GM18502 (cell line): ENCODE measurements around the gene TTLL8.
"Not testable (repeated sequence)": the region's sequence is repeated elsewhere in the genome, so short reads cannot be mapped to it uniquely, and the experiment has no call there.

ENCODE experiments used
- ATAC-seq: cut with Tn5 transposase; IDR thresholded peaks from one replicate; pipeline ENCODE4 v1.9.1; 2021; ENCODE audit warnings: mild to moderate bottlenecking; ENCODE audit not compliant: unreplicated experiment, poor library complexity

The TTLL8 gene

DNA sequence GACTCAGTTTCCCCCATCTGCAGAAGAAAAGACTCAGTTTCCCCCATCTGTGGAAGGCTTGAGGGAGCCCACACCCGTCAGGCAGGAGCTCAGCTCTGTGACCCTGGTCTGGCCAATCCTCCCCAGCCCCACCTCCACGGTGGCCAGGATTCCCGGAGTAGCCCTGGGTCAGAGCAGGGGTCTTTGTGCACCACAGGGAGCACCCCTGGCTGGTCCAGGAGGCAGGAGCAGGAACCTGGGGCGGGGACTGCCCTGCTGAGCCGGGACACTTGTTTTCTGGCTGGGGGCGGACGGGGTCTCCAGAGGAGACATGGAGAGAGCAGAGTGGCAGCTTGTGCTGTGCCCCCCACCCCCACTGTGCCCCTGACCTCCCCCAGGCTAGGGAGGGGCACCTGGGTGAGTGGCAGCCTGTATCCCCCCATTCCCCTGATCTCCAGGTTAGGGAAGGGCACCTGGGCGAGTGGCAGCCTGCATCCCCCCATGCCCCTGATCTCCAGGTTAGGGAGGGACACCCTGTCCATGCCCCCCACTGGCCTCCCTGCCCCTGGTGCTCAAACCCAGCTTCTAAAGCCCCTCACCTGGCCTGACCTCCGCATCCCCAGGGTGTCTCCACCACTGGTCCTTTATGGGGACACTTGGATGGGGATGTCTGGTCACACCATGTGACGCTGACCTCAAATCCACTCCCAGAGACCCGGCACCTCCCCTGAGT is 64.3 kb downstream of the TTLL8 start:
- ATAC-seq = no peak

DNA sequence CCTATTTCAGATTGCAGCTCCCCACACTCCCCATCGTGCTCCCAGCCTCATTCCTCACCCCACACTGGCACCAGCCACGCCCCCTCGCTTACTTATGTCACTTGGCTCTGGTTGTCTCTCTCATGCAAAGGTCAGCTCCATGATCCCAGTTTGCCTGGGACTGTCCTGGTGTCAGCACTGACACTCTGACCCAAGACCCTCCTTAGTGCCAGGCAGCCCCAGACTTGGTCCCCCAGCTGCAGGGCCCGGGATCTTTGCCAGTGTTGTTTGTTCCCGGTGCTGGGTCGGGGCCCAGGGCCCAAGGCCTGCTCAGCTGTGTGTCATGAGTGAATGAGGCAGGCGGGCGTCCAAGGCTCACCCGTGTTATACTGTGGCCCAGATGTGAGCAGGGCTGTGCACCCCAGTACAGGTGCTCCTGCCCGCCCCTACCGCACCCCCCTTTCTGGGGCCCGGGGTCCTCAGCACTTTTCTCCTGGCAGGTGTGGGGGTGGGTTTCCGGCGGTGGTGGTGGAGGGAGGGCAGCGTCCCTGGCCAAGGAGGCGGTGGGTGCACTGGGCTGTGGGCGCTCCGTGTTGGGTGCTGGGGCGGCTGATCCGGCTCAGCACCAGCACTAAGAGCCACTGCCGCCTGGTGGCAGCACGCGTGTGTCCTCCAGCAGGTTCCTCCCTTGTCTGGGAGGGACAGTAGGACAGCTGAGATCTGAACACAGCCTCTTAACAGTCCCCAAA is 65.0 kb downstream of the TTLL8 start:
- ATAC-seq = no peak

DNA sequence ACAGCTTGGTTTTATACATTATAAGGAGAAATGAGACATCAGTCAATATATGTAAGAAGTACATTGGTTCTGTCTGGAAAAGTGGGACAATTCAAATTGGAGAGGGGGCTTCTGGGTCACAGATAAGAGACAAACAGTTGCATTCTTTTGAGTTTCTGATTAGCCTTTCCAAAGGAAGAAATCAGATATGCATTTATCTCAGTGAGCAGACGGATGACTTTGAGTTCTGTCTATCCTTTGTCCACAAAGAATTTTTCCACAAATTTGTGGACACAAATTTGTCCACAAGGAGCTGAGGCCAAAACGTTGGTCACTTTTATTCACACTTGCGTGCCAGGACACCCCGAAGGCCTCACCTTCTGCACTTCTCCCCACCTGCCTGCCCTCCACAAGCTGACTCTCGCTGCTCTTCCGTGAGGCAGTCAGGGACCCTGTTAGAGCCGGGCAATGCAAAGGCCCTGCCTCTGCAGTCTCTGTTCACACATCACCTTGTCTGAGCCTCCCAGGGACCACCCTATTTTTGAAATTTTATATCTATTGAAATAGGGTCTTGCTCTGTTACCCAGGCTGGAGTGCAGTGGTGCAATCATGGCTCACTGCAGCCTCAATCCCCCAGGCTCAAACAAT is 66.1 kb downstream of the TTLL8 start:
- no peak for ATAC-seq

DNA sequence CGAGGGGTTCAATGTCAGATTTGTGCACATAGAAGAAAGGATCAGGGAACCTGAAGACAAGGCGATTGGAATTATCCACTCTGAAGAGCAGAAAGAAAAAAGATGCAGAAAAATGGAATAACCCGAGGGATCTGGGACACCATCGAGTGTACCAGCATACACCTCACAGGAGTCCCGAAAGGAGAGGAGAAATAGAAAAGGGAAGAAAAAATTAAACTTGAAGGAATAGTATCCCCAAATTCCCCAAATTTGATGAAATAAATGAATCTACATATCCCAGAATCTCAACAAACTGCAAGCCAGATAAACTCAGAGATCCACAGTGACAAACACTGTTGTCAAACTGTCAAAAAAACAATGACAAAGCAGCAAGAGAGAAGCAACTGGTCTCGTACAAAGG is 66.9 kb downstream of the TTLL8 start:
- ATAC-seq = no peak

DNA sequence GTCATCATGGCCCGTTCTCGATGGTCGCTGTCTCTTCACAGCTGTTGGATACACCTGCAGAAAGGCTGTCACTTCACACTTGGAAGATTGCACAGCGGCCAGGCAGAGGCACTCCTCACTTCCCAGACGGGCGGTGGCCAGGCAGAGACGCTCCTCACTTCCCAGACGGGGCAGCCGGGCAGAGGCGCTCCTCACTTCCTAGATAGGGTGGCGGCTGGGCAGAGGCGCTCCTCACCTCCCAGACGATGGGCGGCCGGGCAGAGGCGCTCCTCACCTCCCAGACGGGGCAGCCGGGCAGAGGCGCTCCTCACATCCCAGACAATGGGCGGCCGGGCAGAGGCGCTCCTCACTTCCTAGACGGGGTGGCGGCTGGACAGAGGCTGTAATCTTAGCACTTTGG is 68.3 kb downstream of the TTLL8 start:
- not testable (repeated sequence) for ATAC-seq

DNA sequence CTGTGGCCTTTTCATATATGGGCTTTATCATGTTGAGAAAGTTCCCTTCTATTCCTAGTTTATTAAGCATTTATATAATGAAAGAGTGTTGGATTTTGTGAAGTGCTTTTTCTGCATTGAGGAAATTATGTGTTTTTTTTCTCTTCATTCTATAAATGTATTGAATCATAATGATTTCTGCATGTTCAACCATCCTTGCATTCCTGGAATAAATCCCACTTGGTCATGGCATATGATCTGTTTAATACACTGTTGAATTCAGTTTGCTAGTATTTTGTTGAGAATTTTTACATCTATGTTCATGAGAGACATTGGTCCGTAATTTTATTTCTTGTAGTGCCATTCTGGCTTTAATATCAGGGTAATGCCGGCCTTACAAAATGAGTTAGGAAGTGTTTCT is 71.8 kb downstream of the TTLL8 start:
- ATAC-seq = no peak

DNA sequence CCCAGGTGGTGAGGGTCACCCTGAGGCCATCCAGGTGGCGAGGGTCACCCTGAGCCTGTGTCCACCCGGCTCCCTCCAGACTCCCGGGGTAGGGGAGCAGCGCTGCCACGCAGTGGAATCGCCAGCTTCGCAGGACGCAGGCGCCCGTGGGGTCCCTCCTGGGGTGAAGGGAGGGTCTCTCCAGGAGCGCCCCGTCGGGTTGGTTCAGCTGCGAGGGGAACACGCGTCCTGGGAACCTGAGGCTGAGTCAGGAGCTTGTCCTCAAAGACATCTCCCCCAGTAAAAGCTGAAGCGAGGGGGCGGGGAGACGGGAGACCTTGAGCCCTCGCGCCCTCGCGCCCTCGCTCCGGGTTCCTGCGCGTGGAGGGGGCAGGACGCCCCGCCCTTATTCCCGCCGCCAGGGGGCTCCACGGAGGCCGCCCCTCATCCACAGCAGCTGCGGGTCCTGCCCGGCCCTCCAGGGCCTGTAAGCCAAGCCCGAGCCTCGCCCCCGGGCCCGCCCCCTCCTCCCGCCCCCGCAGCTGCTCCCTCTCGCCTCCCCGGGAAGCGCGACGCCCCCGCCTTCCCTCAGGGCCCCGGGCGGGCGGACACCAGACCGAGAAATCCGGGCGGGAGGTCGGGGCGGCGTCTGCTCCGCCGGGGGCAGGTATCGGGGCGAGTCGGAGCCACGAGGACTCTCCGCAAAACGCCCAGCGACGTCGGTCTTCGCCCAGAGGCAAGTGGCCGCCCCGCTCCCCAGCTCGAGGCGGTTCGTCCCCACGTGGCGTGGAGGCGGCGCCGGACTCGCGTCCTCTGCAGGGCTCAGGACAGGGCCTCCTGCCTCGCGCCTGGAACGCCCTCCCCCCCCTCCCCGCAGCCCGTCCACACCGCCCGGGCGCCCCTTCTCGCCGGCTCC is 74.7 kb downstream of the TTLL8 start:
- ATAC-seq = no peak

DNA sequence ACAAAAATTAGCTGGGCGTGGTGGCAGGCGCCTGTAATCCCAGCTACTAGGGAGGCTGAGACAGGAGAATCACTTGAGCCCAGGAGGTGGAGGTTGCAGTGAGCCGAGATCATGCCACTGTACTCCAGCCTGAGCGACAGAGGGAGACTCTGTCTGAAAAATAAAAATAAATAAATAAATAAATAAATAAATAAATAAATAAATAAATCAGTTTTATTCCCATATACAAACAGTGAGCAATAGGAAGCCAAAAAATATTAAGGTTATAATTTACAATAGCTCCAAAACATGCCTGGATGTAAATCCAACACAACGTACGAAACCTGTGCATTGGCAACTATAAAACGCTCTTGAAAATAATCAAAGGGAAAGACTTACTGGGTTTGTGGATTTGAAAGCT is 76.3 kb downstream of the TTLL8 start:
- ATAC-seq = not testable (repeated sequence)

DNA sequence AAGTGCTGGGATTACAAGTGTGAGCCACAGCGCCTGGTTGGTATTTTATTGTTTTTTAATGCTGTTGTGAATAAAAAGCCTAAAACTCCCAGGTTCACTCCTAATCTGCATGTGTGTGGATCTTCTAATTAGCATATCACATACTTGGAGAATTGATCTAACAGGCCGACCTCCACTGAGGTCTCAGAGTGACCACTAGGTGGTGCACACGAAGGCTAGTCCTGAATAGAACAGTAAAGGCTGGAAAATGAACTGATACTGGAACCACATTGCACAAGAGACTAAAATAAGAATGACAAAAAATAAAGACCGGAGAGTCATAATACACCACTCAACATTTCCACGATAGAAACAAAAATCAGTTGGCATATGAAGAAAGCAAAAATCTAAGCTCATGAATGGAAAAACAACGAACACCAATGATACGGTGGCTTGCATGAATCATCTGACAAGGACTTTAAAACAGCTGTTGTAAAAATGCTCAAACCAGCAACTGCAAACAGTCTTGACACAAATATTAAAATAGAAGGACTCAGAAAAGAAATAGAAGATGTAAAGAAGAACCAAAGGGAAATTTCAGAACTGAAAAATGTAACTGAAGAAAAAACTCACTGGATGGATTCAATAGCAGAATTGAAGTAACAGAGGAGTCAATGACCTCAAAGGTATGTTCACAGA is 78.4 kb downstream of the TTLL8 start:
- ATAC-seq = no peak

DNA sequence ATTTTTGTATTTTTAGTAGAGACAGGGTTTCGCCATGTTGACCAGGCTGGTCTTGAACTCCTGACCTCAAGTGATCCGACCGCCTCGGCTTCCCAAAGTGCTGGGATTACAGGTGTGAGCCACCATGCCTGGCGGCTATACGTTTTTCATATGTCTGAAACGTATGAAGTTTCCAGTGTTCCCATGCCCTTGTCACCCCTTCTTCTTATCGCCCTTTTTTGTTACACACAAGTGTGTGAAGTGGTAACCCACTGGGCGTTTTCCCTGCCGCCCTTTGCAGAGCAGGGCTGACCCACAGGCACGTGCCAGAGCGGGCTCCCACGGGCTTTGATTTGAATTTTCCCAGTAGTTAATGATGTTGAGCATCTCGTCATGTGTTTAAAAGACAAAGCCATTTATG is 80.5 kb downstream of the TTLL8 start:
- no peak for ATAC-seq

DNA sequence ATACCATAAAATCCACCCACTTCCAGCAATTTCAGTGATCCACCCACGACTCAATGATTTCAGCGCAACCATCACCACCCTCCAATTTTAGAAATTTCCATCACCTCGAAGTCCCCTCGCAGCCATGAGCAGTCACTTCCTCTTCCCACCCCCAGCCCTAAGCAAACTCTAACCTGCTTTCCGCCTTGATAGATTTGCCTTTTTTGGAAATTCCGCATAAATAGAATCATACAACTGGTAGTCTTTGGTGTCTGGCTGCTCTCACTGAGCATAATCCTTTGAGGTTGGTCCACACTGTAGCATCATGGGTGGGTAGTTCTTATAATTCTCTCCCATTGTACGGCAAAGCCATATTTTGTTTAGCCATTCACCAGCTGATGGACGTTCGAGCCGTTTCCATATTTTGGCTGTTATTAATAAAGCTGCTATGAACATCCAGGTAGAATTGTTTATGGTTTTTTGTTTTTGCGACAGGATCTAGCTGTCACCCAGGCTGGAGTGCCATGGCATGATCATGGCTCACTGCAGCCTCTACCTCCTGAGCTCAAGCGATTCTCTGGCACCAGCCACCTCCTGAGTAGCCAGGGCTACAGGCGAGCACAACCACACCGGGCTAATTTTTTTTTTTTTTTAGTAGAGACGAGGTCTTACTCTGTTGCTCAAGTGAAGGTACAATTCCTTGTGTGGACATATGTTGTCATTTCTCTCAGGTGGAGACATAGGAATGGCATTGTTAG is 81.5 kb downstream of the TTLL8 start:
- no peak for ATAC-seq

DNA sequence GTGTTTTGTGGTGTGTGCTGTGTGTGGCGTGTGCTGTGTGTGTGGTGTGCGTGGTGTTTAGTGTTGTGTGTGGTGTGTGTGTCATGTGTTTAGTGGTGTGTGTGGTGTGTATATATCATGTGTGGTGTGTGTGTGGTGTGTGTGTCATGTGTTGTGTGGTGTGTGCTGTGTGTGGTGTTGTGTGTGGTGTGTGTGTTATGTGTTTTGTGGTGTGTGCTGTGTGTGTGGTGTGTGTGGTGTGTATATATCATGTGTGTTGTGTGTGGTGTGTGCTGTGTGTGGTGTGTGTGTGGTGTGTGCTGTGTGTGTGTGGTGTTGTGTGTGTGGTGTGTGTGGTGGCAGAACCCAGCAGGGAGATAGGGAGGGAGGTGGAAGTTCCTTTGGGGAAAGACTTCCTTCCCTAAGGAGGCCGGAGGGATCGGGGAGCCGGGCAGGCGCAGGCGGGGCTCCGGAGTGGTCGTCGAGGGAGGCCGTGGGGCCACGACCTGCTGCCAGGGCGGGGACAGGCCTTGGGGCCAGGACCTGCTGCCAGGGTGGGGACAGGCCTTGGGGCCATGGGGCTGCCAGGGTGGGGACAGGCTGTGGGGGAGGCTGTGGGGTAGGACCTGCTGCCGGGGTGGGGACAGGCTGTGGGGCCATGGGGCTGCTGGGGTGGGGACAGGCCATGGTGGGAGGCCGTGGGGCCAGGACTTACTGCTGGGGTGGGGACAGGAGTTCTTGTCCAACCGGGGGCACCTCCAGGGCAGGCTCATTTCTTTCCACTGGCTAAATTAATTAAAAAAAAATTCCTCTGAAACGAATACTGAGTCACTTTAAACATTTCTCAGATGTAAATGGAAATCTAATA is 82.3 kb downstream of the TTLL8 start:
- no peak for ATAC-seq

DNA sequence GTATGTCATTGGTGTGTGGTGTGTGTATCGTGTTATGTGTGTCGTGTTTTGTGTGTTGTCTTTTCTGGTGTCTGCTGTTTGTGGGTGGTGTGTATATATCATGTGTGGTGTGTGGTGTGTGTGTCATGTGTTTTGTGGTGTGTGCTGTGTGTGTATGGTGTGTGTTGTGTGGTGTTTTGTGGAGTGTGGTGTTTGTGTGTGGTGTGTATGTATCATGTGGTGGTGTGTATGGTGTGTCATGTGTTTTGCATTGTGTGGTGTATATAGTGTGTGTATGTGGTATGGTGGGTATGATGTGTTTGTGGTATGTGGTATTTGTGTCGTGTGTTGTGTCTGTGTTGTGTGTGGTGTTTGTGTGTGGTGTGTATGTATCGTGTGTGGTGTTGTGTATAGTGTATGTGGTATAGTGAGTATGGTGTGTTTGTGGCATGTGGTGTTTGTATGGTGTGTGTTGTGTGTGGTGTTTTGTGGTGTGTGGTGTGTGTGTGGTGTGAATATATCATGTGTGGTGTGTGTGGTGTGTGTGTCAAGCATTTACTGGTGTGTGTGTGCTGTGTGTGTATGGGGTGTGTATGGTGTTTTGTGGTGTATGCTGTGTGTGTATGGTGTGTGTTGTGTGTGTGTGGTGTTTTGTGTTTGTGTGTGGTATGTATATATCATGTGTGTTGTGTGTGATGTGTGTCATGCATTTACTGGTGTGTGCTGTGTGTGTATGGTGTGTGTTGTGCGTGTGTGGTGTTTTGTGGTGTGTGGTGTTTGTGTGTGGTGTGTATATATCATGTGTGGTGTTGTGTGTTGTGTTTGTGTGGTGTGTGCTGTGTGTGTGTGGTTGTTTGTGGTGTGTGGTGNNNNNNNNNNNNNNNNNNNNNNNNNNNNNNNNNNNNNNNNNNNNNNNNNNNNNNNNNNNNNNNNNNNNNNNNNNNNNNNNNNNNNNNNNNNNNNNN is 84.8 kb downstream of the TTLL8 start:
- ATAC-seq = no peak

DNA sequence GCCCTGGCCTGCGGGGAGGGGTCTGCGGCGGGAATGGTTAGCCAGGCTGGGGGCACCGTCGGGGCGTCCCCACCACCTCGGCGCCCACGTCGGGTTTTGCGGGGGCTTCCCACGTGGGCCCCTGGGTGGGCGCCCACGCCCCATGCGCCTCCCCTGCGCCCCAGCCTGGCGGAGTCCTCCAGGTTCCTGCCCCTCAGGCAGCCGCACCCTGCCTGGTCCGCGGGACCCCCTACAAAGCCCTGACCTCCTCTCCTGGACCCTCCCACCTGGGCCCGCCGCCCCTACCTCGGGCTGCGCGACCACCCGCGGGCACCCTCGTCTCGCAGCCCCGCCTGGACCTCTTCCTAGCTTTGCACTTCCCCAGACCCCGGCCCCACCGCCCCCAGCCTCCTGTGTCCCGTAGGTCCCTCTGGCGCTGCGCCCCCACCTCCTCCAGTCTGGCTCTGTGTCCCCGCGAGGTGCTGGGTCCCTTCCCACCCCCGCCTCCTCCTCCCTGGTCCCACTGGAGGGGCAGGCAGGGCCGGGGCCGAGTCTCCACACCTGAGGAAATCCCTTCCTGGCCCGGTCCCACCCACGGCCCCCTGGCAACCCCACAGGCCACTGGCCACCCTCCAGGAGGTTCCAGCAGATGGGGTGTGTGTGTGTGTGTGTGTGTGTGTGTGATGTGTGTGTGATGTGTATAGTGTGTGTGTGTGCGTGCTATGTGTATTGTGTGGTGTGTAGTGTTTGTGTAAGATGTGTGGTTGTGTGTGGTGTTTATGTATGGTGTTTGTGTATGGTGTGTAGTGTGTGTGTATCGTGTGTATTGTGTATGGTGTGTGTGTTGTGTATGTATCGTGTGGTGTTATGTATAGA is 85.7 kb downstream of the TTLL8 start:
- ATAC-seq = no peak

DNA sequence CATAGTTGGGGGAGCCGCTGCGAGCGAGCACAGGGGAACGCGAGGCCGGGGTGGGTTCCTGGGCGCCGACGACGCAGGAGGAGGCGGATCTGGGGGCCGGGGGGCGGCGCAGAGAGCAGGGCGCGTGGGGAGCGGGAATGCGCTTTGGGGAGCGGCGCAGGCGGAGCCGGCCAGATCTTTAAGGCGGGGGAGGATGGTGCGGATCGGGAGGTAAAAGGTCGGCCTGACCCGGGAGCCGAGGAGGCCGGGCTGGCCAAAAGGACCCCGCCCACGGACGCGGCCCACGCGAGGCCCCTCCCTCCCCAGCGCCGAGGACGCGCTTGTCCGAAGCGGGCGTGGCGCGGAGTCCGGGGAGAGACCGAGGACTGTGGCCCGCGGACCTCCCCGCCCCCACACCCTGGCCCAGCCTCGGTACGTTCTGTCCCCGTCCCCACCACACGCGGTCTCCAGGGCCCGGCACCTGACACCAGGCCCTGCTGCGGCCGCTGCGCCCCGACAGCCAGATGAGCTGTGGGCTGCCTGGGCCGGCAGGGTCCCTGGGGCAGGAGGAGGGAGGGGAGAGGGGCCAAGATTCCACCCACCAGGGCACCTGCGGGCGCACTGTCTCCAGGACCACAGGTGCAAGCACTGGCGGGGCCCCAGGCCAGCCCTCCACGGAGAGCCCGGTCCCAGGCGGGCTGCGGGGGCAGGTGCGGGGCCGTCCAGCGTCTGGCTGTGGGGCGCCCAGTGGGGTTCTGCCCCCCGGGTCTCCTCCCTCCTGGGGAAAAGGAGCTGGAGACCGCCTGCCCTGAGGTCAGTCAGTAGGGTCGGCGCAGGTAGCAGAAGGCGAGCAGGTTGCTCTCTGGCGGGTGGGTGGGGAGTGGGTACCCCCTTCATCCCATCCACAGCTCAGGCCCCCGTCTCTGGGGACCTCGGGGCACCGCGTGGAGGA is 86.6 kb downstream of the TTLL8 start:
- ATAC-seq = peak; percentile 29
